ENCODE measurements around the gene SLC35D2.
A peak's percentile ranks its signal among the peaks of the same experiment; 100 is the strongest.
"Not testable (repeated sequence)": the region's sequence is repeated elsewhere in the genome, so short reads cannot be mapped to it uniquely, and the experiment has no call there.

The SLC35D2 gene

DNA sequence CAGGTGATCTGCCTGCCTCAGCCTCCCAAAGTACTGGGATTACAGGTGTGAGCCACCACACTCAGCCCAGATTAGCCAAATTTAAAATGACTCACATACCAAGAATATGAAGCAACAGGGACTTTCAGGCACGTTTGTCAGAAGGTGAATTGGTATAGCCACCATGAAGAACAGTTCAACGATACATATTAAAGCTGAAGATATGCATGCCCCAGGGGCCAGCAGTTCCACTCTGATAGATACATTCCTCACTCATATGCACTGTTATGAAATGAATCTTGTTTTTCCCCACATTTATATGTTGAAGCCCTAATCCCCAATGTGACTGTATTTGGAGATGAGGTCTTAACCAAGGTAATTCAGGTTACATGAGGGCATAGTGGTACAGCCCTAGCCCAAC, 22.5 kb downstream of the SLC35D2 start:
- DNase-seq (ENCODE audit: low spot score) = no peak

DNA sequence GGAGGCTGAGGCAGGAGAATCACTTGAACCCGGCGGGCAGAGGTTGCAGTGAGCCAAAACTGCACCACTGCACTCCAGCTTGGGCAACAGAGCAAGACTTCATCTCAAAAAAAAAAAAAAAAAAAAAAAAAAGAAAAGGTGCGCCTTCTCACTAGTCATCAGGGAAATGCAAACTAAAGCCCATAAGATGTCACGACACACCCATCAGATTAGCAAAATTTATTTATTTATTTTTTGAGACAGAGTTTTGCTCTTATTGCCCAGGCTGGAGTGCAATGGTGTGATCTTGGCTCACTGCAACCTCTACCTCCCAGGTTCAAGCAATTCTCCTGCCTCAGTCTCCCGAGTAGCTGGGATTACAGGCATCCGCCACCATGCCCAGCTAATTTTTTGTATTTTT, 23.0 kb downstream of the SLC35D2 start:
- not testable (repeated sequence) for DNase-seq (ENCODE audit: low spot score)

DNA sequence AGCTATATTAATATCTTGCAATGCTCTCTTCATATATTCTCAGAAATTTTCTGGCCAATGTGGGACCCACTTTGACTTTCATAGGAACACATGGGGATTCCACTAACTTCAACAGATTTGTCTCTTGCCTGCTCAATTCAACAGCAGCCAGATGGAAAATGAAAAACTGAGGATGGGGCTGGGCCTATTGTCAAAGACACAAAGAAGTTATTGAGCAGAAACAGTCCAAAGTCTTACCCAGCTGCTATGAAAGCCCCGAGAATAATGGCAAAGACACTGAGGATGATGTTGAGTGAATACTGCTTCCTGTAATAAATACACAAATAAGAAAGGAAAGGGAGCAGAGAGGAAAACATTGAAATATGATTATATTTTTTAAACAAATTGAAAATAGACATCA, 32.6 kb downstream of the SLC35D2 start:
- no peak for DNase-seq (ENCODE audit: low spot score)

DNA sequence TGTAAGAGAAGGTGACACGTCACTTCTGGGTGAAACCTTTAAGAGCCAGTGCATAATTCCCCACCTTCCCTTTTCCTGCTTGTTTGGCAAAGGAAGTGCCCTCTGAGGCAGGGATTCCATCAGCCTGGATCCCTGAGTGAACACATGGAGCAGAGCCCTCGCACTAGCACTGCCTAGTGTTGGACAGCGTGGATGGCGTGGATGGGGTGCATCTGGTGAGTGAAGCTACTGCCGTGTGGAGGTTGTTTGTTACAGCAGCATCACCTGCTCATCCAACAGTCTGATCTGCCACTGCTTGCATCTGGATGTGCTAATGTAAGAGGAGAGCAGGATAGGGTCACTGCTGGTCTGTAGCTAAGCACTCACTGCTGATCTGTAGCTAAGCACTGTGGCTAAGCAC, 35.2 kb downstream of the SLC35D2 start:
- no peak for DNase-seq (ENCODE audit: low spot score)

DNA sequence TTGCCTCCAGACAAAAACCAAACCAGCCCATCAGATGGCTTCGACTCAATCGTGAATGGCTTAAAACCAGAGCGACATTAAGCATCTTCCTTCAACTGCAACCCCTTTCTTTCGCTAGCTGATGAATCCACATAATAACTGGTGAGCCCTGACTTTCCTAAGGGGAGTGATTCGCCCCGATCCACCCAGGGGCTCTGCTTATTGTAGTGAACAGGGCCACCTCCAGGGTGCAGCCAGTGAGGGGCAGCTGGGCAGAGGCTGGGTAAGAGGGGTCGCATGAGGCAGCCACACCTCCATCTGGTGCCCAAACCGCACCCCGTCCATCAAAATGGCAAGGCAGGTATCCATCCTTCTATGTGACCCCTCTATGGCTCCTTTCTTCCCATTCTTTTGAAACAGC, 38.0 kb downstream of the SLC35D2 start:
- no peak for DNase-seq (ENCODE audit: low spot score)

DNA sequence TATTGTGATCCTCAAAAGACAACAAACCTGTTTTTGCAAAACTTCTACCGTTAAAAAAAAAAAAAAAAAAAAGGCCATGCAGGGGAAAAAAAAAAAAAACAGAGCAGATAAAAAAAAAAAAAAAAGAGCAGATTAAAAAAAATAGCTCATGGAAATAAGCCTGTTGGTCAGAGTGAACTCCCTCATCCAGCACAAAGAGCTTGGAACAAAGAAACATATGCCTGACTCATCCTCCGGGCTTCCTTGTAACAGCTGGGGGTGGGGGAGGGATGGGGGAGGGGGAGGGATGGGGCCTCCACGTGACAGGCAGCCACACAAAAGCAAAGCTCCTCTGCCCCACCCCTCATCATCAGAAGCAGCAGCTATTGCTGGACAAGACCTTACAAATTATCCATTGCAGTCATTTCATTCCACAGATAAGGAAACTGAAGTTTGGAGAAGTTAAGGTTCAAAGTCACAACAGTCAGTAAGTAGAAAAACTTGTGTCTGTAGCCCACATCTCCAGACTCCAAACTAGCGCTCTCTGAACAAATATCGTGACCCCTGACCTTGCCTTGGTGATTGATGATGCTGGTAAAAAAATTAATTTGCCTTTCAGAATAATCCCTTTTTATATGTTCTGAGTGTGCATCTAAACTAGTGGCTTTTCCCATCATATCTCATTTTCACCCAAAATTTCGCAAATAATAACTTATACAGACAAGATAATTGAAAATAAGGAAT, 38.9 kb downstream of the SLC35D2 start:
- peak; percentile 75 for DNase-seq (ENCODE audit: low spot score)

DNA sequence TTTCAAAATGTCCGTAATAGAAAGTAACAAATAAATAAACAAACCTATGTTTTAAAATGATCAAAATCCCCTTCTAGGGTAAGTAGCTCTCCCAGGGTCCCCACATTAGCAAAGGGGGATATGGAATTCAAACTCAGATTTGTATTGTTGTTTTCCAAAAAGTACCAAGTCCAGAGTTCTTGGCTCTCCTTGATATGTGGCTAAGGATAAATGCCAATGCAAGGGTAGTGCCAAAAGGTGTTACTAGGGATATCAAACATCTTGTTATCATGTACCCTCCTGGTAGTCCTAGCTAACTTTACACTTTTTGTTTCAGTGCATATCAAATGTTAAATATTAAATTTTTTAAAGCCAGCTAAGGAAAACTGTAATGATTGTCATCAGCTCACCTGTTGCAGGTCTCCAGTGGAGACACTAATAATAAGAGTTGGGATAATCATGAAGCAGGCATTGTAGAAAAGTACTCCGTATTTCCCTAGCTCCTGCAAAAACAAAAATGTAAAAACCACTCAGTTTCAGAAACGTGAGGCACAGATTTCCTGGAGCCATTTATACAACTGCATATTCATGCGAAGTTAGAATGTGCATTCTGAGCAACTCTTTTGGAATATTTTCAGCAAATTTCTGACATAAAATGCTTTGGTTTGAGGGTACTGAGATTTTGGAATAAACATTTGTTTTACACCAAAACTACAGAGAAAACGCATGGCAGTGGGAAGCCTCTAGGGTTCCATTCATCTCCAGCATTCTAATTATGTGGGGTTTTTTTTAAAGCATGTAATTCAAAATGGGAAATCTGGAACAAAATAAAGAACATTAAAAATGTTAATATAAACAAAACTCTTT, 39.8 kb downstream of the SLC35D2 start:
- no peak for DNase-seq (ENCODE audit: low spot score)

DNA sequence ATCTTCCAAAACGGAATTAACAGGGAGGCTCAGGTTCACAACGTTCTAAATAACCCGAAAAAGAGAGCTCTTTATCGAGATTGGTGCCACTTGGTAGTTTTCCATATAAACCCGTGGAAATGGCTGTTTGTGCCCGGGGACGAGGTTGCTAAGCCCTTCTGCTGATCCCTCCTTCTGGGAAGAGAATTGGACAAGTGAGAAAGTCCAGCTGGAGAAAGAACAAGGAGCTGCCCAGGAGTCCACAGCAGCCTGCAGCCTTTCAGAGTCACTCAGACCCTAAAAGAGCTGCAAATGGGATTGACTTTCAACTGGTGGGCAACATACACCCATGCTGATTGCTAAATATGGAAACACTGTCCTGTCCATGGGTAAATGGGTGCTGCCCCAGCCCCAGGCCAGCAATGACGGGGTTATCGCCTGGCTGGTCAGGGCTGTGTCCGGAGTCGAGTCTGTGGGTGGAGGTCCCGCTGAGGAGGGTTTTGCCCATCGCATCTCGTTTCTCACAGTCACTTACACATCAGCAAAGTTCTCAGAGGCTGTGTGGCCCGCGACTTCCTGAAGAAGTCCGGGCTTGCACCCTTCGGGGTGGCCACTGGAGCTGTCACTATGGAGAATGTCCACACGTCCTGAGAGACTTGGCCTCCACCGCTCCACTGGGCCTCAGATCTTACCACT, 40.8 kb downstream of the SLC35D2 start:
- DNase-seq (ENCODE audit: low spot score) = no peak

DNA sequence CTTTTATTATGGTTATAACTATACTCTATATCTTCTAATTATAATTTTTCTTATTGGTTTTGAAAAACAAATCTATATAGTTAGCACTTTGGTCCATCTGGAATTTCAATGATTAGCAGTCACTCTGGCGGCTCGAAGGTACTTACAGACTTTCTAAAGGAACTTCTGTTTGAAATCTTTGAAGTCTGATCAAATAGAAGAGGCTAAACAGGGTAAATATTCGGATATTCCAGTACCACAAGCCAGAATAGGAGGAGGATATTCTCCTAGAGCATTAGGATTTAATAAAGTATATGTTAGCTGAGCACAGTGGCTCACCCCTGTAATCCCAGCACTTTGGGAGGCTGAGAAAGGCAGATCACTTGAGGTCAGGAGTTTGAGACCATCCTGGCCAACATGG, 42.8 kb downstream of the SLC35D2 start:
- no peak for DNase-seq (ENCODE audit: low spot score)

DNA sequence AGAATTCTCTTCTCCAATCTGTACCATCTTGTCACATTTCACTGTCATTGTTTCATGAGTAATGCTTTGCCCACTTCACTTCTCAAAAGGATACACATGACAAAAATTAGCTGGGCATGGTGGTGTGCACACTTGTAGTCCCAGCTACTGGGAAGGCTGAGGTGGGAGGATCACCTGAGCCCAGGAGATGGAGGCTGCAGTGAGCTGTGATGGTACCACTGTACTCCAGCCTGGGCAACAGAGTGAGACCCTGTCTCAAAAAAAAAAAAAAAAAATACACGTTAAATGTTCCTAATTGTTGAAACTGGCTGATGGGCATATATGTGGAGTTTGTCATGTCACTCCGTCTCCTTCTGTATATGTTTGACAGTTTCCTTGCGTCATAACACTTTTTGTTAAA, 45.2 kb downstream of the SLC35D2 start:
- DNase-seq (ENCODE audit: low spot score) = no peak

DNA sequence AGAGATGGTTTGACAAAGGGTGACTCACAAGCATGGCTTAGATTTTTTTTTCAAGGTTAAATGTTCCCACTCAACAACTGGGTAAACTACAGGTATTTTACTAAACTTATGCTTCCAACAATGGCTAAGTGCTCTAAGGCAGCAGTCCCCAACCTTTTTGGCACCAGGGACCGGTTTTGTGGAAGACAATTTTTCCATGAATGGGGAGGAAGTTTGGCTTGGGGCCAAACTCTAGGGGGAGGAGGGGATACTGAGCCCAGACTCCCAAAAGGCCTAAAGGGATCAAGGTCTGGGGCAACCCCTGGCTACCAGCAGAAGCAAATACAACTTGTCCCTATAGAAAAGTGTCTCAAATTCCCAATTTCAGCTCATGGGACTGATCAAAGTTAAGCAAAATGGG, 49.6 kb downstream of the SLC35D2 start:
- DNase-seq (ENCODE audit: low spot score) = no peak

DNA sequence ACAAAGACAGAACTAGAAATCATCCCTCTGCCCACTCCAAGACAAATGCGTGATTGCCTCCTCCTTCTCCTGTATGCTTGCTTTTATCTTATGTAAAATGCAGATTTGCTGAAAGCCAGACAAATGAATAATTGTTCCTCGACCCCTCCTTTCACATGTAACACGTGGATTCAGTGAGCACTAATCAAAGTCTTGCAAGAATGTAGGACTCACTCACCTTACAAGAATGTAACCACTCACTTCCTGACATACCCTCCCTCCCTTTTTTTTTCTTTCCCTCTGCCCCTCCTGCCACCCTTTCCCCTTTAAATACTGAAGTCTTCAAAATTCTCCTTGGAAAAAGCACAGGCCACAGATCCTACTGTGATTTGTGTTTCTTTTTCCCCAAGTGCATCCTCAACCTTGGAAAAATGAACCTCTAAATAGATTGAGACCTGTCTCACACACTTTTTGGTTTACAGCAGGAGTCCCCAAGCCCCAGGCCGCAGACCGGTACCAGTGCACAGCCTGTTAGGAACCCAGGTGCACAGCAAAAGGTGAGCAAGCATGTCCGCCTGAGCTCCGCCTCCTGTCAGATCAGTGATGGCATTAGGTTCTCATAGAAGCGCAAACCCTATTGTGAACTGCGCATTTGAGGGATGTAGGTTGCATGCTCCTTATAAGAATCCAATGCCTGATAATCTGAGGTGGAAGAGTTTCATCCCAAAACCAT, 52.1 kb downstream of the SLC35D2 start:
- no peak for DNase-seq (ENCODE audit: low spot score)

DNA sequence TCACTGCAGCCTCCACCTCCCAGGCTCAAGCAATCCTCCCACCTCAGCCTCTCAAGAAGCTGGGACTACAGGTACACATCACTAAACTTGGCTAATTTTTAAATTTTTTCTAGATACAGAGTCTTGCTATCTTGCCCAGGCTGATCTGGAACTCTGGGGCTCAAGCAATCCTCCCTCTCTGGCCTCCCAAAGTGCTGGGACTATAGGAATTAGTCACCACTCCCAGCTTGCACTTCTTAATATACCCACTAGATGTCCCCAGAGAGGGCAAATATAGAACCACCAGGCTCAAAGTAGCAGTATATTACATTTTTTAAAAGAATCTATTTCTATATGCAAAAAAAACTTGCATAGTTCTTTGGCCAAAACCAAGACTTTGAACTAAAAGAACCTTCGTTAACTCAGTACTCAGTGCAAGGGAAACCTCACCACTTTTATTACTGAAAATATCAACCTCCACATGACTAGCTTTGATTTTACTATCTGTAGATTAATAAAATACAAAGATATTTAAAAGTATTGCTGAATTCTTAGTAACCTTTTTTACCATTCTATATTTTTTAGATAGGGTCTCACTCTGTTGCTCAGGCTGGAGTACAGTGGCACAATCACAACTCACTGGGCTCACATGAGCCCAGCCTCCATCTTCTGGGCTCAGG, 55.7 kb downstream of the SLC35D2 start:
- peak; percentile 60 for DNase-seq (ENCODE audit: low spot score)

DNA sequence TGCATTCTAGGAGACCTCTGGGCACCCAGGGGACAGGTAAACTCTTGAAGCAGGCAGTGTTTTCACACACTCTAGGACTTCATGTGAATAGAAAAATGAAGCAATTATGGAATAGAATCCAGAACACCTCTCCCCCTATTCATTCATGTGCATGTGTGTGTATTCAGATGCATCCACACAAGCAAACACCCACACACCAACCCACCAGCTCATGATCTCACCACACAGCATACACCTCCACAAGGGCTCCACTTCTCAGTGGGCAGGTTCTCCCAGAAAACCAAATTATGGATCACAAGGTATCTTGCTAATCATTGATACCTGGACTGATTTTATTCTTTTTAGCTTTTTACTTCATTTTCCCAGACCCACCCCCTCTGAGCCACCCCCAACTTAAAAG, 60.3 kb downstream of the SLC35D2 start:
- DNase-seq (ENCODE audit: low spot score) = no peak

DNA sequence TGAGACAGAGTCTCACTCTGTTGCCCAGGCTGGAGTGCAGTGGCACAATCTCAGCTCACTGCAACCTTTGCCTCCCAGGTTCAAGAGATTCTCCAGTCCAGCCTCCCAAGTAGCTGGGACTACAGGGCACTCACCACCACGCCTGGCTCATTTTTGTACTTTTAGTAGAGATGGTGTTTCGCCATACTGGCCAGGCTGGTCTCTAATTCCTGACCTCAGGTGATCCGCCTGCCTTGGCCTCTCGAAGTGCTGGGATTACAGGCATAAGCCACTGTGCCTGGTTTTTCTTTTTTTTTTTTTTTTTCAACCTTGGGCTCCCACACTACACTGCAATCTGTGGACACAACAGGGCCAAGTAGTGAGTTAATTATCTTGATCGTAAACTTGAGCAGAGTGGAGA, 60.8 kb downstream of the SLC35D2 start:
- DNase-seq (ENCODE audit: low spot score) = not testable (repeated sequence)

DNA sequence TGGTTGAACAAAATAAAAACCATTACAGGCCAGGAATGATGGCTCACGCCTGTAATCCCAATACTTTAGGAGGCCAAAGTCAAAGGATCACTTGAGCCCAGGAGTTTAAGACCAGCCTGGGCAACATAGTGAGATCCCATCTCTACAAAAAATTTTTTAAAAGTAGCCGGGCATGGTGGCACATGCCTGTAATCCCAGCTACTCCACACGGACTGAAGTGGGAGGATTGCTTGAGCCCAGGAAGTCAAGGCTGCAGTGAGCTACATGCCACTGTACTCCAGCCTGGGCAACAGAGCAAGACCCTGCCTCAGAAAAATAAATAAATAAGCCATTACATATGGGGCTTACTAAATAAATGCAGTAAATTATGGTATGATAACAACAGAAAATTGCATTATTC, 61.3 kb downstream of the SLC35D2 start:
- DNase-seq (ENCODE audit: low spot score) = not testable (repeated sequence)

DNA sequence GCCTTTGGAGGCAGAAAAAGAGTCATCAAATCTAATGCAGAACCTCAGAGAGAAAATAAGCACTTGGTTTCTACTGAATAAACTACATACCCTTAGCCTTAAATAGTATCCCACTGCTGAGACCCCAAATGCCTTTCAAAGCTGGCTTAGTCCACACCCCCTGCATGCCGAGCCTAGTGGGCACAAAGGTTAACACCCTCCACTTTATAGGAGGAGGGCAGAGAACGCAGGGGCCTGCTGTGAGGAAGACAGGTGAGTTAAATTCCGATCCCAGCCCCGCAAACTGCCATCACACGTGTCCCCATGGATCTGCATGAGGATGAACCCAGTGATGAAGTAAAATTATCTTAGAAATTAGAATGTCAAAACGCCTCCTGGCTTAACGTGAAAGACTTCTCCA, 62.0 kb downstream of the SLC35D2 start:
- DNase-seq (ENCODE audit: low spot score) = no peak

DNA sequence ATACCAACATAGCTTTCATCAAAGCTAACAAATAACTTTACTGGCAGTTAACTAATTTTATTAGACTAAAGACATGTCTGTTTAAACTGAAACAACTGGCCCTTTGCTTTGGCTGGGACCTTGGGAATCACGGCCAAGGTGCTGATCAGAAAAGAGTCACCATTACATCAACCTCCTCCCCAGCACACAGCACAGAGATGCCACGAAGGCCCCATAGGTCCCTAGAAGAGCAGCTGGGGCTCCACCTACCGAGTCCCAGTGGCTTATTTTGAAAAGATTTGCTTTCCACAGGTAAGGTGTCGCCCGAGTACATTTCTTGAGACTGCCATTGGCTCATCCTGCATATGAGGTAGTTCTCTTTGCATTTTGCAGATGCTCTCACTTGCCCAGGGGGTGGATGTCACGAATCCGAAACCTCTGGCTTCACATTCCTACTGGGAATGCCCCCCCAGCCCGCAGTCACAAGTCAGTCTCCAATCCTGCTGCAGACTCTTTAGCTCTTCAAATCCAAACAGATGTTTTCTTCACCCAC, 62.7 kb downstream of the SLC35D2 start:
- no peak for DNase-seq (ENCODE audit: low spot score)

DNA sequence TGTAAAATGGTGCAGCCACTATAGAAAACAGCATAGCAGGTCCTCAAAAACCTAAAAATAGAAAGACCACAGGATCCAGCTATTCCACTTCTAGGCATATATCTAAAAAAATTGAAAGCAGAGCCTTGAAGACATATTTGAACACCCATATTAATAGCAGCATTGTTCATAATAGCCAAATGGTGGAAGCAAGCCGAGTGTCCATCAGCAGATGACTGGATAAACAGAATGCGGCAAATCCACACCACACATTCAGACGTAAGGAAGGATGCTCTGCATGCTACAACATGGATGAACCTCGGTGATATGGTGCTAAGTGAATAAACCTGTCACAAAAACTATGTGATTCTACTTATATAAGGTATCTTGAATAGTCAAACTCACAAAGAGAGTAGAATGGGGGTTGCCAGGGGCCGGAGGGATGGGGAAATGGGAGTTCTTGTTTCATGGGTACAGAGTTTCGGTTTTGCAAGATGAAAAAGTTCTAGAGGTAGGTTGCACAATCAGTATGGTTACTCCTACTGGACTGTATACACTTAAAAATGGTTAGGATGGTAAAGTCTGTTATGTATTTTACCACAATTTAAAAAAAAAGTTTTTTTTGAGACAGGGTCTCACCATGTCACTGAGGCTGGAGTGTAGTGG, 64.5 kb downstream of the SLC35D2 start:
- DNase-seq (ENCODE audit: low spot score) = no peak

DNA sequence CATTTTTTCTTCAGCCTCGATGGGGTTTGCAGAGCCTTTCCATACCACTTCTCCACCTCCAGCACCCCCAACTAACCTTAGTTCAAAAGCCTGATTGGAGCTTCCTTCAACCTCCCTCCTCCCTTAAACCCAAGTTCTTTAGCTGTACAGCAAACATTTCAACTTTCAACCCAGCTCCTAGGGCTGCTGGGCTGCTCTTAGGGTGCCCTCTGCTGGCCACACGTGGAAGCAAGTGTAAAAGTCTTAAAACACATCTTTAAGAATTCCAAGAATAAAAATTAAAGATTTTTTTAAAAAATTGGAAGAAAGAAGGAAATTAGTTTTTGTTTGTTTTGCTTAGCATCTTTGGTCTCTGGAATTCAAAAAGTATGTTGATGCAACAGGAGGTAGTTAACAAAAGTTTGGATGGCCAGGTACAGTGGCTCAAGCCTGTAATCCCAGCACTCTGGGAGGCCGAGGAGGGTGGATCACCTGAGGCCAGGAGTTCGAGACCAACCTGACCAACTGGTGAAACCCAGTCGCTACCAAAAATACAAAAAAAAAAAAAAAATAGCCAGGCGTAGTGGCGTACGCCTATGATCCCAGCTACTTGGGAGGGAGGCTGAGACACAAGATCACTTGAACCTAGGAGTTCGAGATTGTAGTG, 66.1 kb downstream of the SLC35D2 start:
- peak; percentile 49 for DNase-seq (ENCODE audit: low spot score)

DNA sequence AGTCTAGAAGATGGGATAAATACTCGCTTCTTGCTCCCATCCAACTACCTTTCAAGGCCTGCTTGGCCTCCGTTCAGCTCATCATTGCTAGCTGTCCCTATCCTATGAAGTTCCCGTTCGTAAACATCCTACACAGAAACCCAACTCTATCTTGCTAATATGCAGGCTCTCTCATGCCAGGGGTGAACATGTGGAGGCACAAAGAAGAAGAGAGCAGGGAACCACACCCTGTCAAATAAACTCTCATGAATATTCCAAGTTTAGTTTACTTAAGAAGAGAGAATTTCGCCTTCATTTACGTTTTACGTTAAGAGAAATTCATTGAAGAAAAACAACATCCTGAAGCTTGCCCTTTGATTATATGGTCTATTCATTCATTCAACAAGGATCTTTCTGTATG, 73.7 kb downstream of the SLC35D2 start:
- no peak for DNase-seq (ENCODE audit: low spot score)

All from LoVo (cell line).